Vagina (tissue), 2 donors: ENCODE data around the gene HDAC8.

ENCODE experiments used
- POLR2A ChIP-seq, 2 donors: fragments of 450-650 bp; IDR thresholded peaks; one replicate each; pipeline ENCODE4 v1.6.1; 2017; ENCODE audit warnings: antibody characterized with exemption in 2 of 2, mild to moderate bottlenecking in 2 of 2, moderate library complexity in 2 of 2
- TF ChIP-seq, protein P1 (sequence below), 3 experiments: fragments of 450-650 bp in 2 of 3; fragments of 200-600 bp in 1 of 3; sonication (generic) in 1 of 3; IDR thresholded peaks; one replicate each; pipeline ENCODE4 v1.5.1; 2017 to 2019; ENCODE audit warnings: antibody characterized with exemption in 3 of 3, mild to moderate bottlenecking in 2 of 3, moderate library complexity in 2 of 3

DNA sequence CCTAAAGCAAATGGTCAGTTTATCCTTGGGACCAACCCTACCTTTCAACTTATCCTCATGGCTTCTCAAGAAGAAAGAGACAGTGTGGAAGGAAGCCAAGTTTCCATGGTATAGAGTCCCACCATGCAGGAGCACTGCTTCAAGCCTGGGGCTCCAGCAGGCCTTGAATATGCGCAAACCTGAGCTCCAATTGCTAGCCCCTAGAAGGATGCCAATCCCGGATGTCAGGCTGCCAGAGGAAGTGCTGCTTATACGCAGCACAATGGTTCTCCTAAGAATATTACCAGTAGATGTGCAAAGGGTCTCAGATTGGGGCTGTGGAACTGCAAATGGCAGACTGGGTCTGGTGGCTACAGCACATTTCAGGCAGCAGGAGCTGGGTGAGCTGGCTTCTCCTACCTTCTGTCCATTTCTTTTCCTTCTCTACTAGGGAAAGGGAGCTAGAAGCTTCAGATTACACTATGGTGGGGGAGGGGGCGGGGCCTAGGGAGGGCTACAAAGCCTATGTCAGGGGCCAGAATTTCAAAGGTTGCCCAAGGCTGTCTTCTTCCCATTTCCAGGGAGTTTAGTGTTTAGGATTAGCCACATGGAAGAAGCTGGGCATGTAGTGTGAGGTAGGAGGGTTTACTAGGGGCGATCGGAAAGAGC, 226.2 kb downstream of the HDAC8 start:
- TF ChIP-seq, protein P1, sequence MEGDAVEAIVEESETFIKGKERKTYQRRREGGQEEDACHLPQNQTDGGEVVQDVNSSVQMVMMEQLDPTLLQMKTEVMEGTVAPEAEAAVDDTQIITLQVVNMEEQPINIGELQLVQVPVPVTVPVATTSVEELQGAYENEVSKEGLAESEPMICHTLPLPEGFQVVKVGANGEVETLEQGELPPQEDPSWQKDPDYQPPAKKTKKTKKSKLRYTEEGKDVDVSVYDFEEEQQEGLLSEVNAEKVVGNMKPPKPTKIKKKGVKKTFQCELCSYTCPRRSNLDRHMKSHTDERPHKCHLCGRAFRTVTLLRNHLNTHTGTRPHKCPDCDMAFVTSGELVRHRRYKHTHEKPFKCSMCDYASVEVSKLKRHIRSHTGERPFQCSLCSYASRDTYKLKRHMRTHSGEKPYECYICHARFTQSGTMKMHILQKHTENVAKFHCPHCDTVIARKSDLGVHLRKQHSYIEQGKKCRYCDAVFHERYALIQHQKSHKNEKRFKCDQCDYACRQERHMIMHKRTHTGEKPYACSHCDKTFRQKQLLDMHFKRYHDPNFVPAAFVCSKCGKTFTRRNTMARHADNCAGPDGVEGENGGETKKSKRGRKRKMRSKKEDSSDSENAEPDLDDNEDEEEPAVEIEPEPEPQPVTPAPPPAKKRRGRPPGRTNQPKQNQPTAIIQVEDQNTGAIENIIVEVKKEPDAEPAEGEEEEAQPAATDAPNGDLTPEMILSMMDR (IDR thresholded peaks at IDR 0.05) = no peak
- no peak for TF ChIP-seq POLR2A (IDR thresholded peaks at IDR 0.05)
